ENCODE data around the gene OTULINL.

The OTULINL gene

DNA sequence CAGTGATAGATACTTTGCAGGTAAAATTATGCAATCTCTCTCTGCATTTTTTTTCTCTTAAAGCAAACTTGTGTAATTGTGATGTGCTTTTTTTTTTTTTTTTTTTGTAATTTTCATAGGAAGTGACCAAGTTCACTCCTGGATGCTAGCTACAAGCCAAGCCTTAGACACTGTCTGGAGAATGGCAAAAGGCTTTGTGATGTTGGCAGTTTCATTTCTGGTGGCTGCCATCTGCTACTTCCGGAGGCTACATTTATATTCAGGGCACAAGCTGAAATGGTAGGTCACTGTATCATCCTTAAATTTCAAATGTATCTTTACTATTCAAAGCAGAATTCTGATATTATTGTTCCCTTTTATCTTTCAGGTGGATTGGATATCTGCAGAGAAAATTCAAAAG is 19.3 kb downstream of the OTULINL start:
- no peak for DNase-seq (ENCODE audit: low spot score)

DNA sequence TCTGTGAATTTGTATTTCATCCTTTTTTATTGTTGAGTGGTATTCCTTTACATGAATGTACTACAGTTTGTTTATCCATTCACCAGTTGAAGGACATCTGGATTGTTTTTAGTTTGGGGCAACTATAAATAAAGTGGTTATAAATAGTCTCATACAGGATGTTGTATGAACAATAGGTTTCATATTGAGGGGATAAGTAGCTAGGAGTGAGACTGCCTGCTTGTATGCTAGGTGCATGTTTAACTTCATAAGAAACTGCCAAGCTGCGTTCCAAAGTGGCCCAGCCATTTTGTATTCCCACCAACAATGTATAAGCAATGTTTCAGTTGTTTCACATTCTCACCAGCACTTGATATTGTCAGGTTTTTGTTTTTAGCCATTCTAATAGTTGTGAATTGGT is 21.5 kb downstream of the OTULINL start:
- no peak for DNase-seq (ENCODE audit: low spot score)

DNA sequence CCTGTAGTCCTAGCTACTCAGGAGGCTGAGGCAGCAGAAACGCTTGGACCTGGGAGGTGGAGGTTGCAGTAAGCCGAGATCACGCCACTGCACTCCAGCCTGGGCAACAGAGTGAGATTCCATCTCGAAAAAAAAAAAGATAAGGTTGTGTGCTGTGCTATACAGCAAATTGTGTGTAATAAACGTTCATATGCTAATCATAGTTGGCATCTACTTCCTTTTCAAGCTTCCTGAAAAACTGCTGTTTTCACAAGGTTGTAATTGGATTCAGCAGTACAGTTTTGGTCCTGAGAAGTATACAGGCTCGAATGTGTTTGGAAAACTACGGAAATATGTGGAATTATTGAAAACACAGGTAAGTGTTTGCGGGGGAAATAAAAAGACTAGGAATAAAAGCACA is 25.5 kb downstream of the OTULINL start:
- DNase-seq (ENCODE audit: low spot score): no peak

DNA sequence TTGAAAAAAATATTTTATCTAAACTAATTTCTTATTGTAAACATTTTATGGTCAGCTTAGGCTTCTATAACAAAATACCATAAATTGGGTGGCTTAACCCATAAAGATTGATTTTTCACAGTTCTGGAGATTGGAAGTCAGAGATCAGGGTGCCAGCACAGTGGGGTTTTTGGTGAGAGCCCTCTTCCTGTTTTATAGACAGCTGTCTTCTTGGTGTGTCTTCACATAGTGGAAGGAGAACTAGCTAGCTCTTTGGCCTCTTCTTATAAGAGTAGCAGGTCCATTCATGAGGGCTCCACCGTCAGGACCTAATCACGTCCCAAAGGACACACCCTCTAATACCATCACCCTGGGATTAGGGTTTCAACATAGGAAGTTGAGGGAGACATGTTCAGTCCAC is 26.6 kb downstream of the OTULINL start:
- no peak for DNase-seq (ENCODE audit: low spot score)

DNA sequence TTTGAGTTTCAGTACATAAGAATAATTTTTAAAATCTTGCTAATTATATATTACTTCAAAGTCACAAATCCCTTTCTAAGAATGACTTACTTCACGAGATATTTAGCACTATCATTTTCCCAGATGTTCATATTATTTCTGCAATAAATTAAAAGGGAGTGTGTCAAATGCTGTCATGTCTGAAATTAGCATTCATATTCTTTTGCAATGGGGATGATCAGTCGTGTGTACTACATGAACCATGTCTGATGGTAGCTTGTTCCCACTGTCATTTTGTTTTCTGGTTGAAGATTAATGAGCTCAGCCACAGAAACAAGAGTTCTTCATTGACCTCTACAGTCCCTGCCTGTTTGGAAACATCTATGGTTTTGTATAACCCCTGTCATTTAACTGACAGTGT is 30.1 kb downstream of the OTULINL start:
- no peak for DNase-seq (ENCODE audit: low spot score)

DNA sequence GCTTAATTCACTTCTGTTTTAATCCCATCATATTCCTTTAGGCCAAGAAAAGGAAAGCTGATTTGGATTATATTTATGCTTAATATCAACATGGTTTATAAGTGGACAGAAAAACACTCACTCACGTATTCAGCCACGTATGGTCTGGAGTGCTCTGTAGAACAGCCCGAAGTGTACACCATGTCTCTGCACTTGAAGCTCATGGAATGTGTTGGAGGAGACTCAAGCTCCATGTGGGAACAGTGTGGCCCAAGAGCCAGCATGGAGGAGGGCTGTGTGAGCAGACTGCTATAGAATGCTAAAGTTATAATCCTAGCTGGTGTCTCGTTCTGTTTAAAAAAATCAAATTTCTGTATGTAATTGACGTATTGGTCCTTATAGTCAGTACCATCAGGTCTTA is 32.9 kb downstream of the OTULINL start:
- DNase-seq (ENCODE audit: low spot score): no peak

DNA sequence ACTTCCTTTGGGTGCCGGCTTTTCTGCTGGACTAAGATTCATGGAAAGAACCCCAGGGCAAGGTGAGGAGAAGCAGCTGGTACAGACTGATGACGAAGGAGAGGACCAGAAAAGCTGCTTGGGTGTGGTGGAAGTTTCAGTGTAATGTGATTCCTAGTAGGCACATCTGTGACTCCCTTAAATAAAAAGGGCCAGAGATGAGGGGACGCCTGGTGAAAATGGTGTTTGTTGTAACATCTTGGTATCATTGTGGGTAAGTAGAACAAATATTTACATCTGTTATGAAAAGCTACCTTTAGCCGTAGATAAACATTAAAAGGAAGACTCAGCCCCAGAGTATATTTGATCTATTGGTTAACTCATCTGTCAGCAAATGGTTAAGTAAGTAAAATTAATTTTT is 33.8 kb downstream of the OTULINL start:
- DNase-seq (ENCODE audit: low spot score): no peak

DNA sequence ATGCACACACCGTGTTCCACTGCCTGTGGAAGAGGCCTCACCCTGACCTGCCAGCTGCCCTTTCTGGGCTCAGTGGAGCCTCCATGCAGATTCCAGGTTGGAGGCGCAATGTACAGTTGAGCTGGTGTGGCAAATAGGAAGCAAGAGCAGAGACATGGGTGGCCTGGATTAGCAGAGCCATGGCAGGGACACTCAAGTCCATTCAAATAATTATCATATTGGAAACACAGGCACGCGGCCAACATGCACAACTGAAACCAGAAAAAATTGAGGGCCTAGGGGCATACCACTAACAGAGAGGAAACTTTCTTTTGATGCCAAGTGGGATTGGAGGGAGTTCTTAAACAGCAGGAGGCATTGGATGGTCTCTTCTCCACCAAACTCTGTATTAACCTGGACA is 35.8 kb downstream of the OTULINL start:
- DNase-seq (ENCODE audit: low spot score): no peak

DNA sequence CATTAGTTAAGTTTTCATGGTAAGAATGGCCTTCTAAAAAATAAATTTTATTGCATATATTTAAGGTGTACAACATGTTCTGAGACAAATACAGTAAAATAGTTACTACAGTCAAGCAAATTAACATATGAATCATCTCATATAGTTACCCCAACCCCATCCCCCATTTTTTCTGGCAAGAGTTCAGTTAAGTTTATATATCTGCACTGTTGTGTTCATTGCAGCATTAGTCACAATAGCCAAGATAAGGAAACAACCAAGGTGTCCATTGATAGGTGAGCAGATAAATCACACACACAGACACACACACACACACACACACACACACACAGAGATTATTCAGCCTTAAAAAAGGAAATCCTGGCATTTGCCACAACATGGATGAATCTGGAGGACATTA is 45.7 kb downstream of the OTULINL start:
- DNase-seq (ENCODE audit: low spot score): no peak

DNA sequence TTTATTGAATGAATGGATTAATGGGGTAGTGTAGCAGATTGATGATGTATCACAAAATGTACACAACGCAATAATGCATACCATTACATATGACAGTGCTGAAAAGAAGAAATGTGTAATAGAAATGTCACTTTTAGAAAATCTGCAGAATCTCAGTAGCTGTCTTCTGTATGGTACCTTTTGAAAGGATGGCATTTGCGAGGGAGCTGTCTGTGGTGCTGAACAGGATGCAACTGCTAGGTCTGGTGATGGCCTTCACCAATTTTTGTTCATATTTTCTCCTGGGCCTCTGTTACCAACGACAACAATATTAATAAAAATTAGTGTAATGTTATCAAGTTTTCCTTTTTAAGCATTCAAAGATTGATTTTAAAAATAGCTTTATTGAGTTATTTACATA is 46.8 kb downstream of the OTULINL start:
- DNase-seq (ENCODE audit: low spot score): peak; percentile 26

DNA sequence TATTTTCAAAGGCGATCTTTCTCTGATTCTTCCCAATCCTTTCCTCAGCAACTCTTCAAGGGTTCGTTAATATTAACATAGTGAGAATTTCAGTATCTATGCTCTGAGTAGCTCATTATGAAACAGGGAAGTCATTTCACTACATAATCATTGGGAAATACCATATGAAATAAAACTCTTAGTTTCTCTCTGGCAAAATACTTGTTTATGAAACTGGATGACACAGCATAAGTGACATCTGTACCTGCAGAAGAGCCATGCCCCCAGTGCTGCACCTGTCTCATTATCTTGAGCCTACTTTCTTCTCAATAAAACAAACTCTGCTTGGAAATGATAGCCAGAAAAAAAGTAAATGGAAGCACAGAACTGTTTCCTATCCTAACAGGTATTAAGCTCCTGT is 49.1 kb downstream of the OTULINL start:
- no peak for DNase-seq (ENCODE audit: low spot score)

DNA sequence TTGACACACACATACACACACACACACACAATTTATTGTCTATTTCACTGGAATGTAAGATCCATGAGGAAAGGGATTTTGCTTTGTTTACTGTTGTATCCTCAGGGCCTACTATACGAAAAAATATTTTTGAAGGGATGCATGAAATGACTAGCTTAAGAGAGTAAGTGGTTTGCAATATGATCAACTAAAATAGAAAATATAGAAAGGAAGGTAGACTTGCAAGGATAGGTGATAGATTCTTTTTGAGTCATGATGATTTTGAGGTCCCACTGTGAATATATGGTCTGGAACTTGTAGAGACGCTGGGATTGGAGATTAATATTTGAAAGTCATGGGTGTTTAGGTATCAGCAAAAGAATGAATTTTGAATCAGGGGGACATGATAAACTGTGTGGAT is 54.1 kb downstream of the OTULINL start:
- DNase-seq (ENCODE audit: low spot score): no peak

DNA sequence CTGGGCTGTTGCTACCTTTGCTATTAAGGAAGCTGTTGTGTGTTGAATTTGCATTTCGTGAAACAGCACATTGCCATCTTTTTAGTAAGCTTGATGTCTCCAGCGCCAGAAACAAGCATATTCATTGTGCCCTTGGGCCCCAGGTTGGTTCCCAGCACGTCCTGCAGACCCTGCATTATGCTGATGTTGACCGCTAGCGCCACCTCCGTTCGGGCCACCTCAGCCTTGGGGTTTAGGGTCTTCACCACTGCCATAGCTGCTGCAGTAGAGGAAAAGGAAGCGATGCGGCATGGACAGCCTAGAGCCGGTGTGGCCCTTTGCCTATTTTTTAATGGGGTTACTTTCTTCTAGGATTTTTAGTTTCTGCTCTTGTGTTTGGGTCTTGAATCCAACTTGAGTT is 59.2 kb downstream of the OTULINL start:
- DNase-seq (ENCODE audit: low spot score): no peak

DNA sequence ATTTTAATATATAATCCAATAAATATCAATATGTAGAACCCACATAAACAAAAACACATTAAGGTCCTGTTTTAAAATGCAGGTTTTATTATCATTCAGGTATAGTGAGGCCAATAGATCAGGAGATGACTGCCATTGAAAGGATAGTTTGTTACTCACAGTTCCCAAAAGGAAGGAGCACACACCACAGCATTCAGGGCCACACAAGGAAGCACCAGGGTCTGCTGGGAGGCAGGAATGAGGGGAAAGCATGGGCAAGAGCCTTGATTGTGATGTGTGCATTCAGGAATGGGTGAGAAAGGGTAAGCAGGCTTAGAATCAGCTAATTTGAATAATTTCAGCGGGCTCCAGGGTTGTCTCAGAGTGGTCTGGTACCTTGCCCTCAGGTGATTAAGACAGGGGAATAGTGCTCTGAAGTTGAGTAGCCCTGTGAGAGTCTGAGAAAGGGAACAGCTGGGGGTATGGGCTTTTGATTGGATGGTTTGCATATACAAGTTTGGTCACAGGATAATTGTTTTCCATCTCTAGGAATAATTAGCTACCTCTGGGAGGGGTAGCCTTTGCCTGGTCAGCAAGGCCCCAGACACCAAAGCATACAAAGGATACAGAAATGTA is 63.1 kb downstream of the OTULINL start:
- no peak for DNase-seq (ENCODE audit: low spot score)

DNA sequence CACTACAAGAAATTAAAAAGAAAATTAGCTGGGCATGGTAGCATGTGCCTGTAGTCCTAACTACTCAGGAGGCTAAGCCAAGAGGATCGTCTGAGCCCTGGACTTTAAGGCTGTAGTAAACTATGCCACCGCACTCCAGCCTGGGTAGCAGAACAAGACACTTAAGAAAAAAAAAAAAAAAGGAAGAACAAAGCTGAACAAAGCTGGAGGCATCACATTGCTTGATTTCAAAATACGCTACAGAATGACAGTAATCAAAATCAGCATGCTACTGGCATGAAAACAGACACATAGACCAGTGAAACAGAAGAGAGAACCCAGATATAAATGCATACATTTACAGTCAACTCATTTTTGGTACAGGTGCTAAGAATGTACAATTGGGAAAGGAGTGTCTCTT is 68.5 kb downstream of the OTULINL start:
- no peak for DNase-seq (ENCODE audit: low spot score)

DNA sequence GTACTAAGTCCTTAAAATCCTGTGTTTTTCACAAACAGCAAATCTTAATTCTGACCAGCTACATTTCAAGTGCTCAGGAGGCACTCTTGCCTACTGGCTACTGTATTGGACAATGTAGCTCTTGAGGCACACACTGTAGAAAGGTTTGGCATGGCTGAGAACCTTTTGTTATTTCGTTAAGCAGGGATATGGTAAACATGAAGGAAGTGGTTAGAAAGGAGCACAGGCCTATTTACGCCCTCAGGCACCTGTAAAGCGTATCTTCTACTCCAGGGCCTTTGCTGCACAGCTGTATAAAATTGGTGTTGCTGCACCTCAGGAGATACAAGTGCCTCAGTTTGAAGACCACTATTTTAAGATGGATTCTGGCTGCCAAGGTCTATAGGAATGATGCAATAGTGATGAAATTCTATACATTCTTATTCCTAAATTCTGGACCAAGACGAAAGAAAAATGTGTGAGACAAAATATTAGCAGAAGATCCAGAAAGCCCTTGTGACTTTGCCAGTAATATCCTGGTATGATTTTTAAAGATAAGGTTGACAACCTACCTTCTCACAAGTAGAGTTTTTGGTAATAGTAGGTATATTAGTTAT is 73.7 kb downstream of the OTULINL start:
- no peak for DNase-seq (ENCODE audit: low spot score)

DNA sequence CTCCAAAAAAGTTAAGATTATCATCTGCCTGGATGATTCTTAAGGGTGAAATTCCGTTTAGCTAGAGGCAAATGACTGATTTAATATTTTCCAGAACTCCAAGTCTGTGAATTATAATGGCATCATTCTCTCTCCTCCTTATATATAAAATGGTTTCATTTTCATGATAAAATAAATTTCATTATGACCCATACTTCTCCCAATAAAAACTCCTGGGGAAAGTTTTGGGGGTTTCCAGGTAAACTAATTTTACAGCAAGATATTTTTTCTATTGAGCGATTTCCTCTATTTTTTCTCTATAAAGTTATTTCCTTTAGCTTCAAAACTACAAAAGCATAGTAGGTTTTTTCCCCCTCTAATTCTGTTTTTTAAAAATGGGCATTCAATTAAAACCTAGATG is 75.3 kb downstream of the OTULINL start:
- no peak for DNase-seq (ENCODE audit: low spot score)

DNA sequence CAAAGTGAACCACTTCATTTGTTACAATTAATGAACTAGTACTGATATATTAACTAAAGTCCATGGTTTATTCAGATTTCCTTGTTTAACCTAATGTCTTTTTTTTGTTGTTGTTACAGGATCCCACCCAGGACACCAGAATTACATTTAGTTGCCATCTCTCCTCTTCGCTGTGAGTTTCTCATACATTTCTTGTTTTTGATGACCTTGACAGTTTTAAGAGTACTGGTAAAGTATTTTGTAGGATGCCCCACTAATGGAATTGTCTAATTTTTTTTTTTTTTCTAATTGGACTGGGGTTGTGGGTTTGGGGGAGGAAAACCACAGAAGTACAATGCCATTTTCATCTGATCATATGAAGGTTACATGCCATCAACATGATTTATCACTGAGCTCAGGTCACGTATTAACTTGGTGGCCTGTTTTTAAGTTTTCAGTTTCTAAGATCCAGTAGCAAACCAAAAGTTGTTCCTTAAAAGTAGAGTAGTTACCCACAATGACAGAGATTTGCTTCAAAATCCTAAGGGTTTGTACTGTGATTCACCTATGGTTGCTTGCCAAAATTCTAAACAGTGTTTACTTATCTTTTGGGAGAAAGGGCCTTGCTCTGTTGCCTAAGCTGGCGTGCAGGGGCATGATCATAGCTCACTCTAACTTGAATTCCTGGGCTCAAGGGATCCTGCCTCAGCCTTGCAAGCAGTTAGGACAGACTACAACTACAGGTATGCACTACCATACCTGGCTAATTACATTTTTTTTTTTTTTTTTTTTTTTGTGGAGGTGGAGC is 78.4 kb downstream of the OTULINL start:
- DNase-seq (ENCODE audit: low spot score): no peak

DNA sequence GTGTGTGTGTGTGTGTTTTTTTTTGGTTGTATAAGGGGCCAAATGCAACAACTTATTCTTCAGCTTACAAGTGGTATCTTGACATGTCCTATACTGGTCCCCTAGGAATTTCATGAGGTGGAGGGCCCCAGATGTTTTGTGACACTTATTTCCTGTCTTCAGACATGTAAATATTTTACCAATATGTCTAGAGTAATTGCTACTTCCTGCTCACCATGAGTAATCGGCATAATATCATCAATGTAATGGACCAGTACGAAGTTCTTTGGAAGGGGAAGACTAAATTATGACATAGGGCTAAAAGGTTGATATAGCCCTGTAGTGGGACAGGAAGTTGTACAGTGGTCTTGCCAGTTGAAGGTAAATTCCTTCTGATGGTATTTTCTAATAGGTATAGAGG is 79.2 kb downstream of the OTULINL start:
- no peak for DNase-seq (ENCODE audit: low spot score)

Measured in COLO829 (cell line).